ENCODE data around the gene GRIK3.

The GRIK3 gene

GRCh38 chr1:36844917-36845316, 189.4 kb downstream of the GRIK3 start:
- no peak overlapping the region for H3K9ac ChIP-seq (ENCODE audit: low read length)
- no peak overlapping the region for H3K4me3 ChIP-seq (ENCODE audit: low read depth, low read length)
- no peak overlapping the region for H2AK5ac ChIP-seq (ENCODE audit: low read length)
- DNase-seq = no peak
- no peaks in the 10 kb centered on the region for H3K9me3 ChIP-seq (ENCODE audit: insufficient read depth, low read depth, low read length)
- no peak overlapping the region for H2BK12ac ChIP-seq (ENCODE audit: low read length)
- H3K4me2 ChIP-seq (ENCODE audit: low read length) = no peak overlapping the region
- H3K36me3 ChIP-seq (ENCODE audit: control insufficient read depth in 1 of 2, insufficient read depth in 2 of 2, low read length in 2 of 2) = no peaks in the 10 kb centered on the region
- no peak overlapping the region for H2AFZ ChIP-seq (ENCODE audit: insufficient read depth, low read length, poor library complexity)
- no peak overlapping the region for H4K91ac ChIP-seq (ENCODE audit: low read depth, low read length)
- H3K27ac ChIP-seq (ENCODE audit: low read depth, low read length) = no peak overlapping the region
- WGBS (ENCODE audit: extremely low coverage, insufficient coverage, insufficient read length) = no CpG with 5 or more reads among the region's 9 CpGs
- no peak overlapping the region for H2BK5ac ChIP-seq (ENCODE audit: low read depth, low read length, poor library complexity)
- no peak overlapping the region for H4K8ac ChIP-seq (ENCODE audit: low read depth, low read length)
- no peak overlapping the region for H3K14ac ChIP-seq (ENCODE audit: low read length)
- H3K4me1 ChIP-seq (ENCODE audit: control insufficient read depth in 1 of 2, insufficient read depth in 2 of 2, low read length in 2 of 2) = no peaks in the 10 kb centered on the region
- no peaks in the 10 kb centered on the region for H3K79me2 ChIP-seq (ENCODE audit: control insufficient read depth, insufficient read depth, low read length, poor library complexity)
- no peaks in the 10 kb centered on the region for H3K79me1 ChIP-seq (ENCODE audit: low read length)
- no peak overlapping the region for H3K4ac ChIP-seq (ENCODE audit: low read depth, low read length)
- no peak overlapping the region for H4K12ac ChIP-seq (ENCODE audit: low read depth, low read length)
- no peak overlapping the region for H3K23ac ChIP-seq (ENCODE audit: low read length)
- H3K18ac ChIP-seq (ENCODE audit: low read length) = no peak overlapping the region
- no peaks in the 10 kb centered on the region for H3K27me3 ChIP-seq (ENCODE audit: insufficient read depth, low read length)
- H2BK120ac ChIP-seq (ENCODE audit: insufficient read depth, low read length, poor library complexity) = no peak overlapping the region

GRCh38 chr1:36843906-36844610, 190.3 kb downstream of the GRIK3 start:
- Histone ChIP-seq H3K23ac (ENCODE audit: low read length) (no peak overlapping the region), H2BK12ac (ENCODE audit: low read length) (no peak overlapping the region), H3K27me3 (ENCODE audit: insufficient read depth, low read length) (no peaks in the 10 kb centered on the region), H3K79me1 (ENCODE audit: low read length) (no peaks in the 10 kb centered on the region), H3K4ac (ENCODE audit: low read depth, low read length) (no peak overlapping the region), H3K4me3 (ENCODE audit: low read depth, low read length) (no peak overlapping the region), H4K8ac (ENCODE audit: low read depth, low read length) (no peak overlapping the region), H2AFZ (ENCODE audit: insufficient read depth, low read length, poor library complexity) (no peak overlapping the region), H2BK5ac (ENCODE audit: low read depth, low read length, poor library complexity) (no peak overlapping the region), H3K79me2 (ENCODE audit: control insufficient read depth, insufficient read depth, low read length, poor library complexity) (no peaks in the 10 kb centered on the region), H4K12ac (ENCODE audit: low read depth, low read length) (no peak overlapping the region), H3K4me1 (ENCODE audit: control insufficient read depth in 1 of 2, insufficient read depth in 2 of 2, low read length in 2 of 2) (no peaks in the 10 kb centered on the region), H3K9me3 (ENCODE audit: insufficient read depth, low read depth, low read length) (peaks cover 1% of the 10 kb centered on the region), H3K9ac (ENCODE audit: low read length) (no peak overlapping the region), H3K27ac (ENCODE audit: low read depth, low read length) (no peak overlapping the region), H2BK120ac (ENCODE audit: insufficient read depth, low read length, poor library complexity) (no peak overlapping the region), H3K4me2 (ENCODE audit: low read length) (no peak overlapping the region), H2AK5ac (ENCODE audit: low read length) (no peak overlapping the region), H3K18ac (ENCODE audit: low read length) (no peak overlapping the region), H4K91ac (ENCODE audit: low read depth, low read length) (no peak overlapping the region), H3K14ac (ENCODE audit: low read length) (no peak overlapping the region), H3K36me3 (ENCODE audit: control insufficient read depth in 1 of 2, insufficient read depth in 2 of 2, low read length in 2 of 2) (no peaks in the 10 kb centered on the region)
- no peak for DNase-seq
- WGBS (ENCODE audit: extremely low coverage, insufficient coverage, insufficient read length) = no CpG with 5 or more reads among the region's 11 CpGs

GRCh38 chr1:36843027-36843426, 191.3 kb downstream of the GRIK3 start:
- Histone ChIP-seq H3K23ac (ENCODE audit: low read length) (no peak overlapping the region), H3K27ac (ENCODE audit: low read depth, low read length) (no peak overlapping the region), H3K79me1 (ENCODE audit: low read length) (no peaks in the 10 kb centered on the region), H4K8ac (ENCODE audit: low read depth, low read length) (no peak overlapping the region), H4K91ac (ENCODE audit: low read depth, low read length) (no peak overlapping the region), H3K79me2 (ENCODE audit: control insufficient read depth, insufficient read depth, low read length, poor library complexity) (no peaks in the 10 kb centered on the region), H2BK120ac (ENCODE audit: insufficient read depth, low read length, poor library complexity) (no peak overlapping the region), H3K4me2 (ENCODE audit: low read length) (no peak overlapping the region), H3K27me3 (ENCODE audit: insufficient read depth, low read length) (no peaks in the 10 kb centered on the region), H3K4me3 (ENCODE audit: low read depth, low read length) (no peak overlapping the region), H3K9me3 (ENCODE audit: insufficient read depth, low read depth, low read length) (peaks cover 1% of the 10 kb centered on the region), H2BK12ac (ENCODE audit: low read length) (no peak overlapping the region), H2AK5ac (ENCODE audit: low read length) (no peak overlapping the region), H3K36me3 (ENCODE audit: control insufficient read depth in 1 of 2, insufficient read depth in 2 of 2, low read length in 2 of 2) (no peaks in the 10 kb centered on the region), H3K9ac (ENCODE audit: low read length) (no peak overlapping the region), H2BK5ac (ENCODE audit: low read depth, low read length, poor library complexity) (no peak overlapping the region), H2AFZ (ENCODE audit: insufficient read depth, low read length, poor library complexity) (no peak overlapping the region), H4K12ac (ENCODE audit: low read depth, low read length) (no peak overlapping the region), H3K18ac (ENCODE audit: low read length) (no peak overlapping the region), H3K4ac (ENCODE audit: low read depth, low read length) (no peak overlapping the region), H3K14ac (ENCODE audit: low read length) (no peak overlapping the region), H3K4me1 (ENCODE audit: control insufficient read depth in 1 of 2, insufficient read depth in 2 of 2, low read length in 2 of 2) (no peaks in the 10 kb centered on the region)
- no peak for DNase-seq
- WGBS (ENCODE audit: extremely low coverage, insufficient coverage, insufficient read length) = no CpG with 5 or more reads among the region's 11 CpGs

- WGBS (ENCODE audit: extremely low coverage, insufficient coverage, insufficient read length) = no CpG with 5 or more reads among the region's 7 CpGs
- Histone ChIP-seq H2AK5ac (ENCODE audit: low read length) (no peak overlapping the region), H2BK12ac (ENCODE audit: low read length) (no peak overlapping the region), H4K12ac (ENCODE audit: low read depth, low read length) (no peak overlapping the region), H3K4me3 (ENCODE audit: low read depth, low read length) (no peak overlapping the region), H3K18ac (ENCODE audit: low read length) (no peak overlapping the region), H3K36me3 (ENCODE audit: control insufficient read depth in 1 of 2, insufficient read depth in 2 of 2, low read length in 2 of 2) (no peaks in the 10 kb centered on the region), H2BK5ac (ENCODE audit: low read depth, low read length, poor library complexity) (no peak overlapping the region), H3K27ac (ENCODE audit: low read depth, low read length) (no peak overlapping the region), H4K91ac (ENCODE audit: low read depth, low read length) (no peak overlapping the region), H3K79me1 (ENCODE audit: low read length) (no peaks in the 10 kb centered on the region), H3K14ac (ENCODE audit: low read length) (no peak overlapping the region), H3K4me2 (ENCODE audit: low read length) (no peak overlapping the region), H2BK120ac (ENCODE audit: insufficient read depth, low read length, poor library complexity) (no peak overlapping the region), H3K79me2 (ENCODE audit: control insufficient read depth, insufficient read depth, low read length, poor library complexity) (no peaks in the 10 kb centered on the region), H3K9me3 (ENCODE audit: insufficient read depth, low read depth, low read length) (peaks cover 1% of the 10 kb centered on the region), H3K4me1 (ENCODE audit: control insufficient read depth in 1 of 2, insufficient read depth in 2 of 2, low read length in 2 of 2) (no peaks in the 10 kb centered on the region), H3K9ac (ENCODE audit: low read length) (no peak overlapping the region), H3K23ac (ENCODE audit: low read length) (no peak overlapping the region), H3K27me3 (ENCODE audit: insufficient read depth, low read length) (no peaks in the 10 kb centered on the region), H4K8ac (ENCODE audit: low read depth, low read length) (no peak overlapping the region), H2AFZ (ENCODE audit: insufficient read depth, low read length, poor library complexity) (no peak overlapping the region), H3K4ac (ENCODE audit: low read depth, low read length) (no peak overlapping the region)
- no peak for DNase-seq
These were observed 191.9 kb downstream of the GRIK3 start for GRCh38 chr1:36842448-36842847.
